Hematopoietic multipotent progenitor cell treated with erythropoietin and hydrocortisone succinate and interleukin-3 and kit ligand, for 17 days (in vitro differentiated cells): Measurements from ENCODE around the gene EPHB1.

ENCODE experiments used
- DNase-seq: peaks from one replicate; pipeline ENCODE4 v3.0.0-alpha.2; 2015; ENCODE audit warnings: low spot score

The EPHB1 gene

DNA sequence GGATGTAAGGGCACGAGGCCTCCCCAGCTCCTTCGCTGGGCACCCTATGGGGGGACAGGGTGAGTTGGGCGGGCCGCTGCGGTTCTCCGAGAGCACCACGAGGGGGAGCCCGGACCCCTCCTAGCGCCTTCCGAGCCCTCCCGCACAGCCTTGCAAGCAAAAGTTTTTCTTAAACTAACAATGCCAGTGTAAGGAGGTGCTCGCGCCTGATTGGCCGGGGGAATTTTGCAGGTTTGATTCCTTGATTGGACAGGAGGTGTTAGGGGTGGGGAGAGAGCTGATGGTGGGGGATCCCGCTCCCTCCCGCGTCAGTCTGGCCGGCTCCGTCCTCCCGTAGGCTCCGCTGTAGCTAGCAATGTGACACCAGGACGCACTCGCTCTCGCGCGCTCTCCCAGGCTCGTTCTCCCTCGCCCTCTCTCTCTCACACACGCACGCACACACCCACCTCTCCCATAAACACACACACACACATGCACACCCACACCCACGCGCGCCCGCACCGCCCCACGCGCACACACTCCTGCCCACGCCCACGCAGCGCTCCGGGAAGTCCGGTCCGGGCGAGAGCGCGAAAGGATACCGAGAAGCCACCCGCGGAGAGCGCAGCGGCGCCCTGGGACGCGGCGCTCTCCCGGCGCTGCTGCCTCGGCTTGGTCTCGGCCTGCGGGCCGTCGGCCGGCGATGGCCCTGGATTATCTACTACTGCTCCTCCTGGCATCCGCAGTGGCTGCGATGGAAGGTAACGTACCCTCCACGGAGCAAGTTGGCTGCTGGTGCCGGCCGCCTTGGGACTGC is at the start of gene EPHB1:
Gene EPHB1 (plus strand): TSS at position 311 of the 796 bp plus-strand sequence.
- DNase-seq: no peak

DNA sequence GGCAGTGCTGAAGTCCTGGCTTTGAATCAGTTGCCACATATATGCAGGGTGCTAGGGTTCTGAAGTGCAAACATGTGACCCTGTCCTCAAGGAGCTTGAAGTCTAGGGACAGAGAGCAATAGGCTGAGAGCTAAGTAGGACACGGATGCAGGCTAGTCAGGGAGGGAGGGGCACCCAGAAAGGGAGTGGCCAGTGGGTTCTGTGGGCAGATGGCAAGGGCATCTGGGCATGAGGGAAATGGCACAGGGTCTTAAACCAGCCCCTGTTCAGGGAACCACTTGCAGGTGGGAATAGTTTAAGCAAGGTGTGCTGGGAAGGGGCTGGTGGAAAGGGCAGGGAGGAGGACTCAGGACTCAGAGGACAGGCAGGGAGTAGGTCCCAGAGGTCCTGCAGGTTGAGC is 46.4 kb upstream of the EPHB1 start:
- DNase-seq: no peak

DNA sequence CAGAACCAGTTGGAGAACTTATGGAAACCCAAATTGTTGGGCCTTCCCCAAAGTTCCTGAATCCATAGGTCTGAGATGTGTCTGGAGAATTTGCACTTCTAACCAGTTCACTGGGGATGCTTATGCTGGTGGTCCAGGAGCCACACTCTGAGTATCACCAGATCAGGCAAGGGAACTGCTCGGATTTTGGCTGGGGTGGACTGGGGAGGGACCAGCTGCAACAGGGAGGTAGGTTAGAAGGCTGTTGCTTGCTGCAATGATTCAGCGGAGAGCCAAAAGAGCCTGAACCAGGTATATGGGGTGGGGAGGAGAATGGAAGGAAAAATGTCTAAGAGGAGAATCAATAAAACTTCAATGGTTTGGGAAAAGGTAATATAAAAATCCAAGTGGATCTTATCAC is 45.9 kb upstream of the EPHB1 start:
- no peak for DNase-seq

DNA sequence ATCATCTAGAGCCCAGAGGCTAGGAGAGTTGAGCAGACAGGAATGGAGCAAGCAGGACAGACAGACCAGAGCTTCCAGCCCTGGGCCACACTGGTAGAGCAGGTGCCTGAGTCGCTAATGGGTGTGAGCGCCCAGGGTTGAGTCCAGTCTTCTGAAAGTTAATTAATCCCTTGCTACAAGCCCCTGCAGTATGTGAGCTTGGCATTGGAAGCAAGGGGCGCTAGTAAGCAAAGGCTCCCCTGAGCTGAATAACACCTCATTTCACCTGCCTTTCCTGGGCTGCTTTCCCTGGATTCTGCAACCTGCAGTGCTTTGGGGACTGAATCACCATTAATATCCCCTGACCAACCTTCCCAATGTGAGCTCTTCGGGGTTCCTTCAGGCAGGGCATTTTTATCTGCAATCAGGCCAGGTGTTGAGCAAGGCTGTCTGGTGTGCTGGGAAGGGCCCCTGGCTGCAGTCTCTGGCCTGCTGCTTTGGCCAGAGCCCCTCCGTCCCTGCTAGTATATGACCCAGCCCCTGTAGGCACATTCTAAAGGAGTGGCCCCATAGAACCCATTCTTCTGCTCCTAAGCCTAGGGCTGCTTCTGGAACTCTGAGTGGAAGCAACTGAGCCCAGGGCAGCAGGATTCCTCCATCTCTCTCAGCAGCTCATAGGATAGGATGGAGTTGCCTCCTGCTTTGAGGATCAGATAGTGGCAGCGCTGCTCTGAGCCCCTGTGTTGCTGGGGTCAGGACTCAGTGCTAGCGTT is 45.1 kb upstream of the EPHB1 start:
- DNase-seq: no peak

DNA sequence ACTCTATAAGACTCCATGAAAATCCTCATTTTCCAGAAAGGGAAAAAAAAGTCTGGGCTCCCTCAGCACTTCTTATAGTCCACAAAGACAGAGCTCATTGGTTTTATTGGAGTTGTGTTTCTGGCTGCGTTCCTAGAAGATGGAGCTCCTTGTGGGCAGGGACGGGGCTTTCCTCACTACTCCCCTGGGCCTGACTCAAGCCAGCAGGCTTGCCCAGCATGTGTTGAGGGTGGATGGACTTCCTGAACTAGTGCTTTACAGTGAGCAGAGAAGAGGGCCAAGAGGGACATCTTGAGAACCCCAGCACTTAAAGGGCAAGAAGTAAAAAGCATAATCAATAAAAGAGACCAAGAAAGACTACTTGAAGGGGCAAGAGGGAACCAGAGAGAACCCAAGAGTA is 43.2 kb upstream of the EPHB1 start:
- no peak for DNase-seq

DNA sequence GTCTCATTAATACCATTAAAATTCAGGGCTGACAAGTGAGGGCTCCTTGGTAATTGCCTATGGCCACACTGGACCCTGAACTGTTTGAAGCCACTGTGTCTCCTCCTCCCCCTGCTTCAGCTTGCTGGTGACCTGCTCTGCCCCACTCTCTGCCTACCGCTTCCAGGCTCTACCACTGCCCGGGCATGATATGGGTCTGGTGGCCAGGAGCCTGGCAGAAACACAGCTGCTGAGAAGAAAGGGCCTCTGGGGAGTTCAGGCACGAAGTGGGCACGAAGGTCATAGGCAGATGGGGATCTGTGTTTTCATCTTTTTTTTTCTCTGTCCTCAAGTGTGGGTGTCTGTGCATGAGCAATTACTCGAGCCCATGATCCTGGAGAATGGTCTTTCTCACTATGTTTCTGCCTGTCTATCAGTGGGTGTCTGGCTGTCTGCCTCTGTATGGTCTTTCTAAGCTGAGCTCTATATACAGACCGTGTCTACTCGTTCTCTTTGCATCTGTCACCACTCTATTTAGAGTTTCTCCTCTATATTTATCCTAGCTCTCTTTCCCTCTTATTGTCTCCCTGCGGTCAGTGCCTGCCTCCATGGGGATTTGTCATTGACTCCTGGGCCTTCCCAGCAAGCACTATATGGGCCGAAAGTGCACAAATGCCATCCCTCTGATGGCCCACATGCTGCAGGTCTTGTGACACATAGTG is 42.1 kb upstream of the EPHB1 start:
- no peak for DNase-seq

DNA sequence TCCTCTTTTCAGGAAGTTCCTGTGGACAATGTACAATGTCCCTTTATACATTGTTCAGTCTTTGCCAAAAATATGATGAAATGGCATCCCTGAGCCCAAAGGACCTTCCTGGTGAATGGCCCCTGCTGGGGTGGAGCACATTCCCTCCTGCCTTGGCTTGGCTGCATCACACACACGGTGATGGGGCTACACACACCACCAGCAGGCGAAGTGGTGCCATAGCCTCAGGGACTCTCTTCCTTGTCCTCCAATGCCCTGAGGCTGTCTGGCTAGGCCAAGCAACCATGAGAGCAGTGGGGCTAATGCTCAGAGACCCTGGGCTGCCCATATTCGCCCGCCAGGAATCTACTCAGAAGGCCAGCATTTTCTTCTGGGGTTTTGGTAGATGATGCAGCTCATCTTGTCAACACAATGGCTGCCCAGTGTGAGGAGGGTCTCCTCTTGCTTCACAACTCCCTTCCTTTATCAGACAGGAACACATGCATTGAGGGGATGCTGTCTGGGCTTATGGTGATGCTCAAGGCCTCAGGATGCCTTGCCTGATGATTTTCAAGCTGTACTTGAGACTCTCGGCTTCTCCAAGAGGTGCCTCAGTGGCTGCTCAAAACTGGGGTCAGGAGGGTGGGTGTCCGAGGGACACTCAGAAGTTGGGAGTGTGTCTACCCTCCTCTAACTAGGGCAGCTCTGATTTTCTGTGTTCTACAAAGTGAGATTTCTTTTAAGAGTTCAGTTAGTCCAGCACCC is 40.9 kb upstream of the EPHB1 start:
- DNase-seq: no peak

DNA sequence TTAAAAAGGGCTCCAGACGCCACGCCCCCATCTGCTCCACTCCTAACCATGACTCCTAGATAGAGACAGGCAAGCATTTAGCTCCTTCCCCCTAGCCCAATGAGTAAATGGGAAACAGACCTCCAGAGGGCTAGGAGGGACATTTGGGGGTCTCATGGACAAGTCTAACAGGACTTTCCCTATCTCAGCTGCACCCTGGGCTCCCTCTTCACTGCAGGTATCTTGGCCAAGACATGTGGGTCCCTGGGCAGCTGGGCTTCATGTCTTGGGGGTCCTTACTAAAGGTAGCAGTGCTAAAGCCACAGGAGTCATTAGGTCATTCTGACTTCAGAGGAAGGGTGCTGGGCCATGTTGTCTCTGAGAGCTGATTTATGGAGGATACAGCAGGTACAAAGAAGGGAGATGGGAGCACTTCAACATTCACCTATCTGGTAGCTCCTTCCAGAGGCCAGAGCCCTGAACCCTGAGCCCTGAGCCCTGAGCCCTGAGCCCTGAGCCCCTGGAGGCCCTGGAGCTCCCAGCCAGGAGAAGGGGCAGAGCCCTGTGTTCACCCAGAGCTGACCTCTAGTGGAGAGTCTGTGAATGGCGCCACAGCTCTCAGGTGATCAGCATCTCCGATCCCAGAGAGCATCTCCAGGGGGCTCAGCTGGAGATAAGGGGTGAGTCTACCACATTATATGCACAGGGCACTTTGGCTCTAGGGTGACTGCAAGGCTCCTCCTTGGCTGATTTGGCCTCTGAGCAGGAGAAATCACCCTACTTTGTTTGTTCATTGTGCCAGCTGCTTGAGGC is 40.1 kb upstream of the EPHB1 start:
- DNase-seq: no peak

DNA sequence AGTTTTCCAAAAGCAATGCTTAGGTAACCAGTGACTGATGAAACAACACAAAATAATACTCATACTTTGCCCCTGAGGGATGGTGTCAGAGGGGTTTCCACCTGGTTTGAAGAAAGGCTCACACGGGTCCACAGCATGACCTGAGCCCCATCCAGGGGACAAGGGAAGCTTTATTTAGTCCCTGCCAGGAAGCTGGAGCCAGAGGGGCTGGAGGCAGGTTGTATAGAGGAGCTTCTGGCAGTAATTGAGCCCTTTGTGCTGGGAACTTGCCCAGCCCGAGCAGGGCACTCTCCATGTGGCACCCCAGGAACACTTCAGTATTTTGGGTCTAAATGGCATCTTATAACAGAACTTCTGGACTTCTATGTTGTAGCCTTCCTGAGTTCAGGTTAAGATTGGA is 39.2 kb upstream of the EPHB1 start:
- no peak for DNase-seq

DNA sequence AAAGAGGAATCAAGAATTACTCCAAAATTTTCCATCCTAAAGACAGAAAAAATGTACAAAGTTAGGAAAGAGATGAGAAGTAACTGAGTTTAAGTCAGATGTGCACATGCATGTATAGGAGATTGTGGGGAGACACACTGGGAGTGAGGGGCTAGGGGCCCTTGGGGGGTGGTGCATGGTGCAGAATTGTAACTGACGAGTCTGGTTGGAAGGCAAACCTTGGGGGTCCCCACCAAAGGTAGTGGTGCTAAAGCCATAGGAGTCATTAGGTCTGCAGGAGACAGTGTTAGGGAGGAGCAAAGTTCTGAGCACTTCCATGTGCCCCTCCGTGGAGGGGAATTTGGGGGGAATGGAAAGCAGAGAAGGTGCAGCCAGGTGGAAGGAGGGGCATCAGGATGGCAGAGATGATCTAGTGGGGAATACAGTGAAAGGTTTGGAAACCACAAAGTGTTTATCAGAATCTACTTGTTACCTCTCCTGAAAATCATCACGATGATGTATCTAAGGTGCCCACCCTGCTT is 37.5 kb upstream of the EPHB1 start:
- no peak for DNase-seq

DNA sequence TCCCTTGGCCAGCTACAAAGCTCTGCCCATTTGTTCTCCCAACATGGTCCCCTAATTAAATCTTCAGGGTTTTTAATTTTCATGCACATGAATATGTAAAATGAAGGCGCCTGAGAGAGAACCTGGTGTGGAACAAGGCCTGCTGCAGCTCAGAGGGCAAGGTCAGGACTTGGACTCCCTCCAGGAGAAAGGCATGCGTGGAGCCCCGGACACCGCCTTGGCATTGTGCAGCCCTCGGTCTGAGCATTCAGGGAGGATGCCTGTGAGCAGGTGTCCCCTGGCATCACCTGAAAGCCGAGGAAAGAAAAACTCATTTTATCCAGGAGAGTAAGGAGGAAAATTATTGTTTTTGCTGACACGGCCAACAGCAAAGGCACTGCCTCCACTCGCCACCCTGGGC is 33.8 kb upstream of the EPHB1 start:
- no peak for DNase-seq

DNA sequence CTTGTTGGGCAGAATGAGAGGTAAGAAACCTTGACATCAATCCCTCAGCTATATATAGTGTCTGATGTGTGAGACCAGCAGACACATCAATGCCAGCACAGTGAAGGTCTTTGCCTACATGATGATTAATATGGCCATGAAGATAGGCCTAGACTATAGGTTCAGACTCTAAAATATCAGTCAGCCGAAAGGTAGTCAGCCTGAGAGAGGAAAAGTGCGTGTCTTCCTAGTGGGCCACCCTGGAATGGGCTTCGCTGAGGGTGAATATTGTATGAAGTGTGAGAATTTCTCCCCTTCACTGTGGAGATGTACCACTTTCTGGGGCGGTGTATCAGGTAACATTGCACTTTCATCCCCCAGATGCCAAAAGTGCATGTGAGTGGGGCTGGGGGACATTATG is 33.0 kb upstream of the EPHB1 start:
- DNase-seq: no peak

DNA sequence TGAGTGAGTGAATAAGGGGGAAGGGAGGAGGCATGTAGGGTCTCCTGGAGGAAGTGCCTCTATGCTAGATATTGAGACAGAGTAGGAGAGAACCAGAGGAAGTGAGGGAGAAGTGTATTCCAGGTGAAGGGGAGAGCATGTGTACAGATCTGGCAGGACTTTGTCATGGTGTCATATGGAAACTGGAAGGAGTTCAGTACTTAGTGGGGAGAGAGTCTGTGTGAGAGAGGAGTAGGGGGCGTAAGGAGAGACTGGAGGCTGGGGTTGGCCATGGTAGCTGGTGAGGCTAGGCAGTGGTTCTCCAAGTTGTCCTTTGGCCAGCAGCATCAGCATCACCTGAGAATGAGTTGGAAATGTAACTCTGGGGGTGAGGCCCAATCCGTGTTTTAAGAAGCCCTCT is 29.6 kb upstream of the EPHB1 start:
- DNase-seq: no peak

DNA sequence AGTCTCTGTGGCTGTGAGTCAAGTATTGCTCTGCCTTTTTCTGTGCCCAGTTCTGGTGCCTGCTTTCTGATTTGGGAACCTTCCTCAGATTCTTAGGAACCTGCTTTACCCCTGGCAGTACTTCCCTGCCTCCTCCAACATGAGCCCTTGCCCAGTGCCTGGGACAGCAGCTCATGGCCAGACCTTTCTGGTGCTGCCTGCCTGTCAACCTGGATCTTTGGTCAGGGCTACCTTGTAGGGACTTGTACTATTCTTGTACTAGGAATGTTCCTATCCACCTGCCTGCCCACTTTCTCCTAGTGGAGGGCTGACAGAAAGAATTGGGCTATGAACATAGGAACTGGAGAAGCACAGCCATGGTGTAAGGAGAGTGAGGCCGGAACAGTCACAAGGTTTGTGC is 28.8 kb upstream of the EPHB1 start:
- DNase-seq: no peak

DNA sequence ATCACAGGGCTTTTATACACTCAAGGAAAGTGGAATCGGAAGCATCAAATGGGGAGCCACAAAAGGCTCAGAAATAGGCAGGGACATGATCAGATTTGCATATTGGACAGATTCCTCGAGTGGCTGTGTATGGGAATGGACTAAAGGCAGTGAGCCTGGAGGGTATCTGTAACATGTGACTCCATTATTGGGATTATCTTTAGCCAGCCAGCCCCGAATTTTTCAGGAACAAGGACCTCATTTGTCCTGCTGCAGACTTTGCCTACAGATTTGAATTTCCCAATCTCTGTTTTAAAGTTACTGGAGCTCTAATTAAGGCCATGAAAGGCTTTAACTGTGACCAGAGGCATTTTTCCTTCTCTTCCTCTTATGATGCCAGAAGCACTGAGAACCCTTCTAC is 26.9 kb upstream of the EPHB1 start:
- no peak for DNase-seq

DNA sequence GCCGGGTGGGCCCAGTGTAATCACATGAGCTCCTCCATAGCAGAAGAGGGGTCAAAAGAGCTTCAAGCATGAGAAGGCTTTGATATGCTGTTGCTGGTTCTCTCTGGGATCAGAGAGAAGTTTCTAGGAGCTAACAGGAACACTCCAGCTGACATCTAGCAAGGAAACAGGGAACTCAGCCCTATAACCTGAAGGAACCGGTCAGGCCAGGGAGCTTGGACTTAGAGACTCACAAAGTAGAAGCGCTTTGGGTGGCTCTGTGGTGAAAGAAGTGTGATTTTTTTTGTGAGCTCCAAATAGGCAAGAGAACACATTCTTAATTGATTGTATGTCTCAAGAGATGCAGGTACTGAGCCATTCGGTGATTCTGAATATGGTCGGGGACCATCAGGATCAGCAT is 26.2 kb upstream of the EPHB1 start:
- DNase-seq: no peak

DNA sequence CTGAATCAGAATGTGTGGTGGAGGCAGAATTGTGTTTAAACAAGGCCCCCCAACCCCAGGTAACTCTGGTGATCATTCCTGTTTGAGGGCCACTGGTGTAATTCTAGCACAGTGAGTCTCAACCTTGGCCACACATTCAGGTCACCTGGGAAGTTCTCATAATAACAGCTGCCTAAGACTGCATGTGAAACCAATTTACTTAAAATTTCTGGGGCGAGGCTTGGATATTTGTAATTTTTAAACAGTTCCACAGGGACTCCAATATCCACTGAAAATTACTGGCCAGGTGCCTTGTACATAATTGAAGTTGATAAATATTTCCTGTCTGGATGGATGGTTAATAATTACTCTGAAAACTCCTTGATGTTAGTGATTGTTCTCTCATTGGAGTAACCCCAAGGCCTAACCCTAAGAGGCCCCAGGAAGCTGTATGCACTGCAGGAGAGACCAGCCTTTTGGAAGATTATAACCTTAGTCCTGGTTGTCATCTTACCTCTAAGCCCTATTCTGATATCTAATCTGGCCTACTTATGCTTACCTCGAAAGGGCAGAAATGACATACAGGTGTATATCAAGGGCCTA is 25.7 kb upstream of the EPHB1 start:
- DNase-seq: no peak

DNA sequence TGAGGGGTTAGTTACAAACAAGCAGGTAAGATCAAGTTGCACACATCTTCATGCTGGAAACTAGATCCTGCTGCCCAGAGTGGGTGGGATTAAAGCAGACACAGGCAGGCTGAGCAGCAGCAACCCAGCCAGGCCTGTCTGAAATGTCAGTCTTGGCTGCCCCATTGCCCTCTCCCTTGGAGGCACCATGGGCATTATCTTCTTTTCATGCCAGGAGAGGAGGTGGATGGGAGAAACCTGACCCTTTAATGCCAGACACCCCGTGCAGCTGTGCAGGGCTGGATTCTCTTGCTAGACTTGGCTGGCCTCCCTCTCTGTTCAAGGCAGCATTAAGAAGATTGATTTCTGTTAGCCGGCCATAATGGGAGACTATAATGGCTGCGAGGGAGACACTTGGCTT is 23.0 kb upstream of the EPHB1 start:
- no peak for DNase-seq

DNA sequence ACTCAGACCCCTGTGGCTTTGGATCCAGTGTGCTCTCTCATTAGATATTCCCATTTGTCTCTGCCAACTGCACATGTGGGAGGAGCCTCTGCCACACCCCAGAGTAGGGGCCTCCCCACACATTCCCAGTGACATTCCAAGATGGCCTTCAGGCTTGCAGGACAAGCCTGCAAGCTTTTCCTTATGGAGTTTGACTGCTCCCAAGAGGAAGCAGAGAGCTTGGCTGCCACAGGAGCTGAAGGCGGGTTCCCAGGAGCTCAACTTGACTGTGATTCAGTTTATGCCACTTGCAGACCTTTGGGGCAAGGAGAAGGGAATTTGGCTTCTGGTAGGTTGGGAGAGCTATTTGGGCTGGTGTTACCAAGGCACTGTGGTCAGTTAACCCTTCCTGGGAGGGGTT is 22.5 kb upstream of the EPHB1 start:
- DNase-seq: no peak

DNA sequence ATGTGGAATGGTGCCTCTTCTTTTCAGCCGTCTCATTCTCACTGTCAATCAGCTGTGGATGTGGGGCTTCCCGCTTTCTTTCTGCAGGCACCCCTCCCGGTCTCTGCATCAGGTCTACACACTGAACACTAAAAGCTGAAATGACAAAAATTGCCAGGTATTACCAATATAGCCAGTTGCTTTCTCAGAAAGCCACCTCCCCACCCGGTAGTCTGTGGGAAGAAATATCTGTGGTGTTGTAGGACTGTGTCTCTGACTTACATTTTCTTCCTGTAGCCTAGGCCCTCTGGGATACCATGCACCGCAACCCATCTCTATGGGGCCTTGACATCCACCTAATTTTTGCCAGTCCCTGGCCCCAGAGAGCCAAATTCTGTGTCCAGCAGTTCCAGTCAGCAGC is 19.2 kb upstream of the EPHB1 start:
- no peak for DNase-seq

DNA sequence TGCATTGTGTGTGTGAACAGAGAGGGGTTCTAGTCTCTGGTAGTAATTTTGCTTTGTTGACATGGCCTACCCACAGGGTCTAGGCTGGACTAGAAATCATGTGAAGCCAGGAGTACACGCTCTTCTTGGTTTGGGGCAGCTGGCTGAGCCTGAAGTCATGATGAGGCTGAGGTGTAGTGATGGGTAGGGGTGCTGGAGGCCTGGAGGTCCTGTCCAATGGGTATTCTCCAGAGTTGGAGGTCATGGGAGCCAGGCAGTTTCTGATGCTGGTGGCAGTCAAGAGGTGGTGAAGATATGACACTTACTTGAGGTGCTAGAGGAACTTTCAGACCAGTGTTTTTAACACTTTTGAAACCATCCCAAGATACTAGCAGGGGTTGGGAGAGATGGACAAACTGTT is 18.5 kb upstream of the EPHB1 start:
- DNase-seq: no peak
